HepG2 (cell line): ENCODE data around the gene ANKRD11. TPM values are rescaled to one million over a fixed set of nuclear protein-coding genes. Genes with fewer than 3 reads are reported as not detected.

Source experiments
- CHD4 ChIP-seq: fragments of 200-600 bp; sonication (generic); IDR thresholded peaks from 2 replicates; pipeline ENCODE4 v1.7.0; 2017; ENCODE audit warnings: mild to moderate bottlenecking, low read length, borderline replicate concordance
- EZH2 ChIP-seq: conservative IDR thresholded peaks from 2 replicates; pipeline ENCODE4 v1.6.1; 2012; ENCODE audit warnings: mild to moderate bottlenecking, low read depth, low read length, moderate library complexity
- JARID2 ChIP-seq: sonication (generic); formaldehyde crosslinking; IDR thresholded peaks from 2 replicates; pipeline ENCODE4 v1.8.1; 2023; ENCODE audit warnings: missing genetic modification reagents, inconsistent platforms; ENCODE audit not compliant: insufficient replicate concordance
- KDM6A ChIP-seq: IDR thresholded peaks from 2 replicates; pipeline ENCODE4 v1.6.1; 2016; ENCODE audit warnings: low read depth
- KLF11 ChIP-seq: IDR thresholded peaks from 2 replicates; pipeline ENCODE4 v1.6.1; 2016; ENCODE audit warnings: missing compliant biosample characterization
- NFE2L2 ChIP-seq: fragments of 150-350 bp; IDR thresholded peaks from 2 replicates; pipeline ENCODE4 v1.6.1; 2014; ENCODE audit warnings: low read length
- NFYC ChIP-seq: IDR thresholded peaks from 2 replicates; pipeline ENCODE4 v1.6.1; 2016; ENCODE audit warnings: missing genetic modification reagents, missing compliant biosample characterization
- PITX1 ChIP-seq: sonication (generic); formaldehyde crosslinking; IDR thresholded peaks from 2 replicates; pipeline ENCODE4 v1.5.1; 2020; ENCODE audit warnings: mild to moderate bottlenecking, missing genetic modification reagents
- SIX4 ChIP-seq: sonication (generic); formaldehyde crosslinking; IDR thresholded peaks from 2 replicates; pipeline ENCODE4 v1.4.0; 2020; ENCODE audit warnings: missing genetic modification reagents
- SMAD9 ChIP-seq: sonication (generic); formaldehyde crosslinking; IDR thresholded peaks from 2 replicates; pipeline ENCODE4 v1.5.1; 2020; ENCODE audit warnings: mild to moderate bottlenecking, missing genetic modification reagents
- TCF7 ChIP-seq: sonication (generic); IDR thresholded peaks from 2 replicates; pipeline ENCODE4 v1.6.1; 2016; ENCODE audit warnings: antibody characterized with exemption, low read depth
- ZFP37 ChIP-seq: sonication (generic); formaldehyde crosslinking; IDR thresholded peaks from 2 replicates; pipeline ENCODE4 v1.4.0; 2020; ENCODE audit warnings: missing genetic modification reagents, borderline replicate concordance
- ZNF235 ChIP-seq: sonication (generic); formaldehyde crosslinking; IDR thresholded peaks from 2 replicates; pipeline ENCODE4 v1.8.1; 2023; ENCODE audit warnings: mild to moderate bottlenecking, missing genetic modification reagents, borderline replicate concordance
- ZNF354B ChIP-seq: sonication (generic); formaldehyde crosslinking; IDR thresholded peaks from 2 replicates; pipeline ENCODE4 v1.8.0; 2022; ENCODE audit warnings: mild to moderate bottlenecking, missing genetic modification reagents
- ZNF432 ChIP-seq: sonication (generic); formaldehyde crosslinking; IDR thresholded peaks from 2 replicates; pipeline ENCODE4 v1.5.0; 2020; ENCODE audit warnings: missing genetic modification reagents, mild to moderate bottlenecking, borderline replicate concordance
- ZNF564 ChIP-seq: sonication (generic); formaldehyde crosslinking; IDR thresholded peaks from 2 replicates; pipeline ENCODE4 v1.8.1; 2023; ENCODE audit warnings: mild to moderate bottlenecking, missing genetic modification reagents
- ZNF747 ChIP-seq: sonication (generic); formaldehyde crosslinking; IDR thresholded peaks from 2 replicates; pipeline ENCODE4 v1.8.1; 2023; ENCODE audit warnings: missing genetic modification reagents, mild to moderate bottlenecking, borderline replicate concordance
- polyA plus RNA-seq, 8 experiments: library from polyadenylated mRNA; depleted of rRNA in 3 of 8; stranded (reverse) in 7 of 8; unstranded in 1 of 8; fragments of >200 nt; fragmentation: Illumina TruSeq in 4 of 8; extraction: Trizol in 4 of 8; gene quantifications; 2 replicates each; pipeline versions ENCODE4 v1.2.1 to v1.2.3, GENCODE V29; 2011 to 2016; ENCODE audit warnings: low read depth in 4 of 8, missing spikeins in 1 of 8, mixed read lengths in 1 of 8; ENCODE audit not compliant: insufficient read depth in 1 of 8
- total RNA-seq, 5 experiments: library from RNA; depleted of rRNA; stranded (reverse); fragments of >200 nt; fragmentation: Illumina TruSeq; extraction: Trizol; gene quantifications; 2 replicates each; pipeline ENCODE4 v1.2.3, GENCODE V29; 2016; ENCODE audit warnings: low read depth in 1 of 5
- TF ChIP-seq, protein P1 (sequence below): sonication (generic); formaldehyde crosslinking; IDR thresholded peaks from 2 replicates; pipeline ENCODE4 v1.4.0; 2020; ENCODE audit warnings: mild to moderate bottlenecking, missing genetic modification reagents, borderline replicate concordance
- TF ChIP-seq, protein P2 (sequence below): sonication (generic); formaldehyde crosslinking; IDR thresholded peaks from 2 replicates; pipeline ENCODE4 v1.4.0; 2020; ENCODE audit warnings: missing genetic modification reagents
- TF ChIP-seq, protein P3 (sequence below): sonication (generic); formaldehyde crosslinking; IDR thresholded peaks from 2 replicates; pipeline ENCODE4 v1.8.0; 2022; ENCODE audit warnings: mild to moderate bottlenecking, missing genetic modification reagents
- TF ChIP-seq, protein P4 (sequence below): sonication (generic); formaldehyde crosslinking; IDR thresholded peaks from 2 replicates; pipeline ENCODE4 v1.5.1; 2020; ENCODE audit warnings: mild to moderate bottlenecking, moderate library complexity, missing genetic modification reagents

The ANKRD11 gene
- total and polyA plus RNA-seq, 2 of the 13 experiments (the other 11 are each of a cell fraction or from before 2014, with no cell fraction given): 21.4 to 38.4 TPM

DNA sequence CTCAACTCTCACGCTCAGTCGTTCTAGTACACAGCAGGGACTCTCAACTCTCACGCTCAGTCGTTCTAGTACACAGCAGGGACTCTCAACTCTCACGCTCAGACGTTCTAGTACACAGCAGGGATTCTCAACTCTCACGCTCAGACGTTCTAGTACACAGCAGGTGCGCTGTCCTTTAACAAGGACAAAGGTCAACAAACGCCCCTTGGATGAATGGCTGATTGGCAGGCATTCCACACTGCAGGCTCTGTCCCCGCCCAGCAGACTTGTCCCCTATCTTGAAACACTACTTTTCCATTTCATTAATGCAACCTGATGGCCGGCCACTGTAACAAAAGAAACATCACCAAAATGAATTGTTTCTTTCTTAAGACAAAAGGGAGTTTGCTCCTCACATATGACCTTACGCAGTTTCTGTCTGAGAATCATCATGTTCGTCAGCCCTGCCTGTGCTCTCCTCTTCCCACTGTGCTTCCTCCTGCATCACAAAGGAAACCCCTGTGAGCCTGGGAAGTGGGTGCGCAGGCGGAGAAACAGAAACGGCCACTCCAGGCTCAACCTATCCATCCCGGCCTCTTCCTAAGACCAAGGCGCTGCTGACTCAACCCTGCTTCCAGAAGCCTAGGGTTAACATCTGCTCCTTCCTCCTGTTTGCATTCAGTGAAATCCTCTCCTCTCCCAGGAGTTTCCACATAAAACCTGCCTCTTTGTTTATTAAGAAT lies 59.8 kb downstream of the ANKRD11 start (continued):
- no peak for TF ChIP-seq ZNF747 (CRISPR knock-in tag)
- no peak for TF ChIP-seq ZNF432 (CRISPR knock-in tag)
- no peak for TF ChIP-seq ZNF235 (CRISPR knock-in tag)
- TF ChIP-seq NFE2L2: no peak
- TF ChIP-seq KDM6A (CRISPR knock-in tag): no peak
- TF ChIP-seq PITX1 (CRISPR knock-in tag): no peak
- TF ChIP-seq ZFP37 (CRISPR knock-in tag): no peak
- TF ChIP-seq, protein P1, sequence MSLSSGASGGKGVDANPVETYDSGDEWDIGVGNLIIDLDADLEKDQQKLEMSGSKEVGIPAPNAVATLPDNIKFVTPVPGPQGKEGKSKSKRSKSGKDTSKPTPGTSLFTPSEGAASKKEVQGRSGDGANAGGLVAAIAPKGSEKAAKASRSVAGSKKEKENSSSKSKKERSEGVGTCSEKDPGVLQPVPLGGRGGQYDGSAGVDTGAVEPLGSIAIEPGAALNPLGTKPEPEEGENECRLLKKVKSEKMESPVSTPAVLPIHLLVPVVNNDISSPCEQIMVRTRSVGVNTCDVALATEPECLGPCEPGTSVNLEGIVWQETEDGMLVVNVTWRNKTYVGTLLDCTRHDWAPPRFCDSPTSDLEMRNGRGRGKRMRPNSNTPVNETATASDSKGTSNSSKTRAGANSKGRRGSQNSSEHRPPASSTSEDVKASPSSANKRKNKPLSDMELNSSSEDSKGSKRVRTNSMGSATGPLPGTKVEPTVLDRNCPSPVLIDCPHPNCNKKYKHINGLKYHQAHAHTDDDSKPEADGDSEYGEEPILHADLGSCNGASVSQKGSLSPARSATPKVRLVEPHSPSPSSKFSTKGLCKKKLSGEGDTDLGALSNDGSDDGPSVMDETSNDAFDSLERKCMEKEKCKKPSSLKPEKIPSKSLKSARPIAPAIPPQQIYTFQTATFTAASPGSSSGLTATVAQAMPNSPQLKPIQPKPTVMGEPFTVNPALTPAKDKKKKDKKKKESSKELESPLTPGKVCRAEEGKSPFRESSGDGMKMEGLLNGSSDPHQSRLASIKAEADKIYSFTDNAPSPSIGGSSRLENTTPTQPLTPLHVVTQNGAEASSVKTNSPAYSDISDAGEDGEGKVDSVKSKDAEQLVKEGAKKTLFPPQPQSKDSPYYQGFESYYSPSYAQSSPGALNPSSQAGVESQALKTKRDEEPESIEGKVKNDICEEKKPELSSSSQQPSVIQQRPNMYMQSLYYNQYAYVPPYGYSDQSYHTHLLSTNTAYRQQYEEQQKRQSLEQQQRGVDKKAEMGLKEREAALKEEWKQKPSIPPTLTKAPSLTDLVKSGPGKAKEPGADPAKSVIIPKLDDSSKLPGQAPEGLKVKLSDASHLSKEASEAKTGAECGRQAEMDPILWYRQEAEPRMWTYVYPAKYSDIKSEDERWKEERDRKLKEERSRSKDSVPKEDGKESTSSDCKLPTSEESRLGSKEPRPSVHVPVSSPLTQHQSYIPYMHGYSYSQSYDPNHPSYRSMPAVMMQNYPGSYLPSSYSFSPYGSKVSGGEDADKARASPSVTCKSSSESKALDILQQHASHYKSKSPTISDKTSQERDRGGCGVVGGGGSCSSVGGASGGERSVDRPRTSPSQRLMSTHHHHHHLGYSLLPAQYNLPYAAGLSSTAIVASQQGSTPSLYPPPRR (CRISPR knock-in tag): no peak
- TF ChIP-seq, protein P2, sequence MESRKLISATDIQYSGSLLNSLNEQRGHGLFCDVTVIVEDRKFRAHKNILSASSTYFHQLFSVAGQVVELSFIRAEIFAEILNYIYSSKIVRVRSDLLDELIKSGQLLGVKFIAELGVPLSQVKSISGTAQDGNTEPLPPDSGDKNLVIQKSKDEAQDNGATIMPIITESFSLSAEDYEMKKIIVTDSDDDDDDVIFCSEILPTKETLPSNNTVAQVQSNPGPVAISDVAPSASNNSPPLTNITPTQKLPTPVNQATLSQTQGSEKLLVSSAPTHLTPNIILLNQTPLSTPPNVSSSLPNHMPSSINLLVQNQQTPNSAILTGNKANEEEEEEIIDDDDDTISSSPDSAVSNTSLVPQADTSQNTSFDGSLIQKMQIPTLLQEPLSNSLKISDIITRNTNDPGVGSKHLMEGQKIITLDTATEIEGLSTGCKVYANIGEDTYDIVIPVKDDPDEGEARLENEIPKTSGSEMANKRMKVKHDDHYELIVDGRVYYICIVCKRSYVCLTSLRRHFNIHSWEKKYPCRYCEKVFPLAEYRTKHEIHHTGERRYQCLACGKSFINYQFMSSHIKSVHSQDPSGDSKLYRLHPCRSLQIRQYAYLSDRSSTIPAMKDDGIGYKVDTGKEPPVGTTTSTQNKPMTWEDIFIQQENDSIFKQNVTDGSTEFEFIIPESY (CRISPR knock-in tag): peak; percentile 96
- no peak for TF ChIP-seq SMAD9
- TF ChIP-seq, protein P3, sequence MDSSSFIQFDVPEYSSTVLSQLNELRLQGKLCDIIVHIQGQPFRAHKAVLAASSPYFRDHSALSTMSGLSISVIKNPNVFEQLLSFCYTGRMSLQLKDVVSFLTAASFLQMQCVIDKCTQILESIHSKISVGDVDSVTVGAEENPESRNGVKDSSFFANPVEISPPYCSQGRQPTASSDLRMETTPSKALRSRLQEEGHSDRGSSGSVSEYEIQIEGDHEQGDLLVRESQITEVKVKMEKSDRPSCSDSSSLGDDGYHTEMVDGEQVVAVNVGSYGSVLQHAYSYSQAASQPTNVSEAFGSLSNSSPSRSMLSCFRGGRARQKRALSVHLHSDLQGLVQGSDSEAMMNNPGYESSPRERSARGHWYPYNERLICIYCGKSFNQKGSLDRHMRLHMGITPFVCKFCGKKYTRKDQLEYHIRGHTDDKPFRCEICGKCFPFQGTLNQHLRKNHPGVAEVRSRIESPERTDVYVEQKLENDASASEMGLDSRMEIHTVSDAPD (CRISPR knock-in tag): no peak
- TF ChIP-seq CHD4: no peak
- TF ChIP-seq, protein P4, sequence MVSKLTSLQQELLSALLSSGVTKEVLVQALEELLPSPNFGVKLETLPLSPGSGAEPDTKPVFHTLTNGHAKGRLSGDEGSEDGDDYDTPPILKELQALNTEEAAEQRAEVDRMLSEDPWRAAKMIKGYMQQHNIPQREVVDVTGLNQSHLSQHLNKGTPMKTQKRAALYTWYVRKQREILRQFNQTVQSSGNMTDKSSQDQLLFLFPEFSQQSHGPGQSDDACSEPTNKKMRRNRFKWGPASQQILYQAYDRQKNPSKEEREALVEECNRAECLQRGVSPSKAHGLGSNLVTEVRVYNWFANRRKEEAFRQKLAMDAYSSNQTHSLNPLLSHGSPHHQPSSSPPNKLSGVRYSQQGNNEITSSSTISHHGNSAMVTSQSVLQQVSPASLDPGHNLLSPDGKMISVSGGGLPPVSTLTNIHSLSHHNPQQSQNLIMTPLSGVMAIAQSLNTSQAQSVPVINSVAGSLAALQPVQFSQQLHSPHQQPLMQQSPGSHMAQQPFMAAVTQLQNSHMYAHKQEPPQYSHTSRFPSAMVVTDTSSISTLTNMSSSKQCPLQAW (CRISPR knock-in tag): no peak
- TF ChIP-seq ZNF354B (CRISPR knock-in tag): no peak
- no peak for TF ChIP-seq NFYC
- TF ChIP-seq TCF7: no peak
- TF ChIP-seq ZNF564 (CRISPR knock-in tag): no peak
- no peak for TF ChIP-seq KLF11
- TF ChIP-seq EZH2: no peak
- TF ChIP-seq SIX4 (CRISPR knock-in tag): no peak
- TF ChIP-seq JARID2: no peak
